Astrocyte (in vitro differentiated cells and primary cell): ENCODE data around the gene FAM236B. TPM values are rescaled to one million over a fixed set of nuclear protein-coding genes. Genes with fewer than 3 reads are reported as not detected.
"Not testable (repeated sequence)": the region's sequence is repeated elsewhere in the genome, so short reads cannot be mapped to it uniquely, and the experiment has no call there.

ENCODE experiments used
- DNase-seq: peaks from one replicate; pipeline ENCODE4 v3.0.0-alpha.2; 2010; ENCODE audit warnings: low read depth
- FAIRE-seq: peaks from 2 replicates; lab custom pipeline; 2011; peaks lifted over from hg19 to GRCh38; lab: Jason Lieb, UNC
- H2AFZ ChIP-seq: 2 replicates; pipeline ENCODE4 v1.6.0; 2012; ENCODE audit warnings: low read depth, low read length, inconsistent platforms
- H3K27ac ChIP-seq: 2 replicates; pipeline ENCODE4 v1.5.1; 2011; ENCODE audit warnings: low read depth, low read length, inconsistent platforms
- H3K27me3 ChIP-seq: 2 replicates; pipeline ENCODE4 v1.6.0; 2011; ENCODE audit warnings: low read length, inconsistent platforms; ENCODE audit not compliant: insufficient read depth
- H3K36me3 ChIP-seq: 2 replicates; pipeline ENCODE4 v1.5.1; 2011; ENCODE audit warnings: low read length, inconsistent platforms; ENCODE audit not compliant: insufficient read depth
- H3K4me1 ChIP-seq: 2 replicates; pipeline ENCODE4 v1.5.1; 2011; ENCODE audit warnings: low read length, inconsistent platforms; ENCODE audit not compliant: insufficient read depth
- H3K4me2 ChIP-seq: 2 replicates; pipeline ENCODE4 v1.6.0; 2012; ENCODE audit warnings: low read length, inconsistent platforms
- H3K4me3 ChIP-seq: 2 replicates; pipeline ENCODE4 v1.5.1; 2011; ENCODE audit warnings: low read depth, mild to moderate bottlenecking, low read length, inconsistent platforms; ENCODE audit not compliant: insufficient read depth
- H3K79me2 ChIP-seq: 2 replicates; pipeline ENCODE4 v1.6.0; 2012; ENCODE audit warnings: mild to moderate bottlenecking, low read length, inconsistent platforms; ENCODE audit not compliant: insufficient read depth
- H3K9ac ChIP-seq: 2 replicates; pipeline ENCODE4 v1.6.0; 2012; ENCODE audit warnings: mild to moderate bottlenecking, low read length, inconsistent platforms
- H3K9me3 ChIP-seq: 2 replicates; pipeline ENCODE4 v1.5.1; 2012; ENCODE audit warnings: low read depth, mild to moderate bottlenecking, low read length, inconsistent platforms; ENCODE audit not compliant: insufficient read depth
- H4K20me1 ChIP-seq: 2 replicates; pipeline ENCODE4 v1.6.0; 2012; ENCODE audit warnings: low read length, inconsistent platforms; ENCODE audit not compliant: insufficient read depth
- H3K27ac Mint-ChIP-seq: one replicate; pipeline ENCODE4 v1.8.0; 2021; ENCODE audit warnings: mild to moderate bottlenecking, mixed read lengths; ENCODE audit not compliant: unreplicated experiment
- H3K27me3 Mint-ChIP-seq: one replicate; pipeline ENCODE4 v1.8.0; 2021; ENCODE audit warnings: low read depth, mixed read lengths; ENCODE audit not compliant: unreplicated experiment
- H3K36me3 Mint-ChIP-seq: one replicate; pipeline ENCODE4 v1.8.0; 2021; ENCODE audit warnings: low read depth, mixed read lengths; ENCODE audit not compliant: unreplicated experiment
- H3K4me1 Mint-ChIP-seq: one replicate; pipeline ENCODE4 v1.8.0; 2021; ENCODE audit warnings: low read depth, mixed read lengths; ENCODE audit not compliant: unreplicated experiment
- H3K4me3 Mint-ChIP-seq: one replicate; pipeline ENCODE4 v1.8.0; 2021; ENCODE audit warnings: mild to moderate bottlenecking, moderate library complexity, mixed read lengths; ENCODE audit not compliant: unreplicated experiment
- H3K9me3 Mint-ChIP-seq: one replicate; pipeline ENCODE4 v1.8.0; 2021; ENCODE audit warnings: mild to moderate bottlenecking, mixed read lengths; ENCODE audit not compliant: unreplicated experiment
- EZH2 ChIP-seq: IDR thresholded peaks from 2 replicates; pipeline ENCODE4 v1.6.1; 2012; ENCODE audit warnings: mild to moderate bottlenecking, low read length, inconsistent platforms; ENCODE audit not compliant: insufficient read depth
- total RNA-seq: library from RNA; stranded (reverse); gene quantifications from 2 replicates; pipeline ENCODE4 v1.2.1, GENCODE V29; 2021
- TF ChIP-seq, protein P1 (sequence below): IDR thresholded peaks from 2 replicates; pipeline ENCODE4 v1.5.1; 2011; ENCODE audit warnings: low read depth, mild to moderate bottlenecking, inconsistent platforms, low read length, moderate library complexity; ENCODE audit not compliant: insufficient read depth

The FAM236B gene
- total RNA-seq, 1 donor from 2014 or later, result not detected

DNA sequence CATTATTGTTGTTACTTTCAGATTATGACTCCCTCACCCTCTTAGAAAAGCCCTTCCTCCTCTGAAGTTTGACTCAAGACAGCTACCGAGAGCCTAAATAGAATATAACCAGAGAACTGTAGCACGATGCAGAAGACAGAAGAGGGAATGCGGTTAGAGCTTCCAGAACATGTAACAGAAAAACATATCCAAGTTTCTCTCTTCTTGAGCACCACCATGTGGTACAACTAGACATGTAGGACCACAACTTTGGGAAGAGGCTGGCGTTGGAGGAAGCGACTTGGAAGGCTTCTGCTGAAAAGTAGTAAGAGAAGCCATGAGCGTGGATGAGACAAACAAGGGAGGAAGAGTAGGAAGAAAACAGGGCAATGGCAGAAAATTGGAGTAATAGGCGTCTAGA lies 36.9 kb downstream of the FAM236B start:
- not testable (repeated sequence) for H3K36me3 Mint-ChIP-seq, H3K36me3 ChIP-seq, H3K27me3 Mint-ChIP-seq, H3K4me3 Mint-ChIP-seq, H3K4me1 ChIP-seq, H3K9me3 ChIP-seq, H3K27ac Mint-ChIP-seq, DNase-seq, H4K20me1 ChIP-seq, H3K27ac ChIP-seq, H3K4me3 ChIP-seq, H3K9me3 Mint-ChIP-seq, H3K27me3 ChIP-seq, H3K9ac ChIP-seq, H3K4me2 ChIP-seq, H3K4me1 Mint-ChIP-seq, H2AFZ ChIP-seq, H3K79me2 ChIP-seq
- peak; percentile 92 for FAIRE-seq

DNA sequence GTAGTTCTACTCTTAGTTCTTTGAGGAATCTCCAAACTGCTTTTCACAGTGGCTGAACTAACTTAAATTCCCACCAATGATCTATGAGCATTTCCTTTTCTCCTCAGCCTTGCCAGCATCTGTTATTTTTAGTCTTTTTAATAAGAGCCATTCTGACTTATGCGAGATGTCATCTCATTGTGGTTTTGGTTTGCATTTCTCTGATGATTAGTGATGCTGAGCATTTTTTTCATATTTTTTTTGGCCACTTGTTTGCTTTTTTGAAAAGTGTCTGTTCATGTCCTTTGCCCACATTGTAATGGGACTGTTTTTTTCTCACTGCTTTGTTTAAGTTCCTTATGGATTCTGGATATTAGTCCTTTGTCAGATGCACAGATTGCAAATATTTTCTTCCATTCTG lies 46.9 kb downstream of the FAM236B start:
- H3K36me3 ChIP-seq, result no peaks in the 10 kb centered on the region
- DNase-seq (peak; percentile 47), FAIRE-seq (no peak)
- no peak overlapping the region for H3K27ac ChIP-seq
- H3K4me3 ChIP-seq, result no peak overlapping the region
- Mint-ChIP-seq H3K27me3 (no peaks in the 10 kb centered on the region), H3K4me3 (no peak overlapping the region), H3K36me3 (no peaks in the 10 kb centered on the region), H3K9me3 (peaks cover 2% of the 10 kb centered on the region), H3K4me1 (peaks cover 3% of the 10 kb centered on the region), H3K27ac (no peak overlapping the region)
- H3K79me2 ChIP-seq, result no peaks in the 10 kb centered on the region
- H4K20me1 ChIP-seq, result no peaks in the 10 kb centered on the region
- TF ChIP-seq EZH2, result no peak
- TF ChIP-seq, protein P1, sequence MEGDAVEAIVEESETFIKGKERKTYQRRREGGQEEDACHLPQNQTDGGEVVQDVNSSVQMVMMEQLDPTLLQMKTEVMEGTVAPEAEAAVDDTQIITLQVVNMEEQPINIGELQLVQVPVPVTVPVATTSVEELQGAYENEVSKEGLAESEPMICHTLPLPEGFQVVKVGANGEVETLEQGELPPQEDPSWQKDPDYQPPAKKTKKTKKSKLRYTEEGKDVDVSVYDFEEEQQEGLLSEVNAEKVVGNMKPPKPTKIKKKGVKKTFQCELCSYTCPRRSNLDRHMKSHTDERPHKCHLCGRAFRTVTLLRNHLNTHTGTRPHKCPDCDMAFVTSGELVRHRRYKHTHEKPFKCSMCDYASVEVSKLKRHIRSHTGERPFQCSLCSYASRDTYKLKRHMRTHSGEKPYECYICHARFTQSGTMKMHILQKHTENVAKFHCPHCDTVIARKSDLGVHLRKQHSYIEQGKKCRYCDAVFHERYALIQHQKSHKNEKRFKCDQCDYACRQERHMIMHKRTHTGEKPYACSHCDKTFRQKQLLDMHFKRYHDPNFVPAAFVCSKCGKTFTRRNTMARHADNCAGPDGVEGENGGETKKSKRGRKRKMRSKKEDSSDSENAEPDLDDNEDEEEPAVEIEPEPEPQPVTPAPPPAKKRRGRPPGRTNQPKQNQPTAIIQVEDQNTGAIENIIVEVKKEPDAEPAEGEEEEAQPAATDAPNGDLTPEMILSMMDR, result no peak
- H3K9ac ChIP-seq, result no peak overlapping the region
- H3K9me3 ChIP-seq, result no peaks in the 10 kb centered on the region
- H3K27me3 ChIP-seq, result no peaks in the 10 kb centered on the region
- H3K4me1 ChIP-seq, result no peaks in the 10 kb centered on the region
- no peak overlapping the region for H3K4me2 ChIP-seq
- no peak overlapping the region for H2AFZ ChIP-seq

DNA sequence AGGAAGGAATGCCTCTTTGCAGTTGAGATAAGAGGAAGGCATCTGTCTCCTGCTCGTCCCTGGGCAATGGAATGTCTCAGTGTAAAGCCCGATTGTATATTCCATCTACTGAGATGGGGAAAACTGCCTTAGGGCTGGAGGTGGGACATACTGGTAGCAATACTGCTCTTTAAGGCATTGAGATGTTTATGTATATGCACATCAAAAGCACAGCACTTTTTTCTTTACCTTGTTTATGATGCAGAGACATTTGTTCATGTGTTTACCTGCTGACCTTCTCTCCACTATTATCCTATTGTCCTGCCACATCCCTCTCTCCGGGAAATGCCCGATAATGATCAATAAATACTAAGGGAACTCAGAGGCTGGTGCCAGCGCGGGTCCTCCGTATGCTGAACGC lies 48.8 kb downstream of the FAM236B start:
- H3K36me3 Mint-ChIP-seq, H3K79me2 ChIP-seq, H3K9me3 Mint-ChIP-seq, H3K27me3 Mint-ChIP-seq, H3K36me3 ChIP-seq, H3K4me1 Mint-ChIP-seq, H3K9me3 ChIP-seq, H3K9ac ChIP-seq, H3K27me3 ChIP-seq, H3K4me3 Mint-ChIP-seq, H3K27ac ChIP-seq, H3K4me3 ChIP-seq, DNase-seq, H2AFZ ChIP-seq, H4K20me1 ChIP-seq, H3K4me1 ChIP-seq, H3K27ac Mint-ChIP-seq, H3K4me2 ChIP-seq: not testable (repeated sequence)
- FAIRE-seq, result peak; percentile 13

Other genes starting within 250 kb of the FAM236B start
- gene HDAC8, start 209.8 kb downstream of the FAM236B start, total RNA-seq, result 23.6 and 24.3 TPM in 2 replicates
- gene PHKA1, start 68.4 kb downstream of the FAM236B start, total RNA-seq, result 6.5 and 7.5 TPM in 2 replicates
- gene DMRTC1B, start 5.8 kb downstream of the FAM236B start, total RNA-seq, result not detected in 2 replicates
- not detected in 2 replicates for gene FAM236D, start 25.6 kb upstream of the FAM236B start, total RNA-seq
- not detected in 2 replicates for gene FAM236C, start 130.0 kb upstream of the FAM236B start, total RNA-seq
- gene FAM236A, start 155.5 kb upstream of the FAM236B start, total RNA-seq, result not detected in 2 replicates
- not detected in 2 replicates for gene DMRTC1, start 161.2 kb upstream of the FAM236B start, total RNA-seq
- gene PABPC1L2B, start 220.3 kb upstream of the FAM236B start, total RNA-seq, result 0.14 TPM in 1 of 2 replicates, not detected in the other